Prostate gland (tissue), 2 donors: ENCODE data around the gene RAPSN. TPM values are rescaled to one million over a fixed set of nuclear protein-coding genes. Genes with fewer than 3 reads are reported as not detected.

Source experiments
- DNase-seq: peaks from one replicate; pipeline ENCODE4 v3.0.0-alpha.2; 2019; ENCODE audit warnings: low spot score
- H3K27ac ChIP-seq, 2 donors: fragments of 200-600 bp; sonication (generic); 2 replicates each; pipeline ENCODE4 v1.5.1; 2017 to 2019
- H3K27me3 ChIP-seq: fragments of 200-600 bp; sonication (generic); replicated peaks from 2 replicates; pipeline ENCODE4 v1.5.1; 2019; ENCODE audit not compliant: insufficient read depth
- H3K36me3 ChIP-seq, 2 donors: fragments of 200-600 bp; sonication (generic); 1 replicate in 1 of 2; 2 replicates in 1 of 2; pipeline versions ENCODE4 v1.5.1 to v1.8.1; 2017 to 2019
- H3K4me1 ChIP-seq: fragments of 200-600 bp; sonication (generic); replicated peaks from 2 replicates; pipeline ENCODE4 v1.5.1; 2019
- H3K4me3 ChIP-seq, 2 donors: fragments of 200-600 bp; sonication (generic); 2 replicates each; pipeline ENCODE4 v1.5.1; 2017 to 2019
- H3K9me3 ChIP-seq: fragments of 200-600 bp; sonication (generic); 2 replicates; pipeline ENCODE4 v1.5.1; 2017
- POLR2A ChIP-seq: fragments of 450-650 bp; IDR thresholded peaks from one replicate; pipeline ENCODE4 v1.6.1; 2016; ENCODE audit warnings: antibody characterized with exemption, mild to moderate bottlenecking
- POLR2AphosphoS5 ChIP-seq: sonication (generic); formaldehyde crosslinking; IDR thresholded peaks from one replicate; pipeline ENCODE4 v1.6.1; 2017; ENCODE audit warnings: antibody characterized with exemption
- WGBS: methylation state at CpG from one replicate; pipeline ENCODE4 v1.1.5; 2018; 5-methylcytosine and 5-hydroxymethylcytosine counted together
- intact Hi-C: fragments of 100-400 bp; cut with DNase I; formaldehyde crosslinking; loops from one replicate; pipeline ENCODE4 v1.14.2; 2022
- total RNA-seq, 2 donors: library from RNA; depleted of rRNA; stranded (reverse); fragments of >200 nt; gene quantifications; one replicate each; pipeline ENCODE4 v1.1.0, GENCODE V29; 2016
- TF ChIP-seq, protein P1 (sequence below), 4 experiments: fragments of 200-600 bp in 2 of 4; fragments of 450-650 bp in 2 of 4; sonication (generic) in 2 of 4; IDR thresholded peaks; 1 replicate in 3 of 4; 2 replicates in 1 of 4; pipeline ENCODE4 v1.5.1; 2016 to 2019; ENCODE audit warnings: antibody characterized with exemption in 4 of 4, mild to moderate bottlenecking in 2 of 4, moderate library complexity in 2 of 4

The RAPSN gene
- total RNA-seq, 2 donors from 2014 or later, result 1.3 TPM; not detected in 1

DNA sequence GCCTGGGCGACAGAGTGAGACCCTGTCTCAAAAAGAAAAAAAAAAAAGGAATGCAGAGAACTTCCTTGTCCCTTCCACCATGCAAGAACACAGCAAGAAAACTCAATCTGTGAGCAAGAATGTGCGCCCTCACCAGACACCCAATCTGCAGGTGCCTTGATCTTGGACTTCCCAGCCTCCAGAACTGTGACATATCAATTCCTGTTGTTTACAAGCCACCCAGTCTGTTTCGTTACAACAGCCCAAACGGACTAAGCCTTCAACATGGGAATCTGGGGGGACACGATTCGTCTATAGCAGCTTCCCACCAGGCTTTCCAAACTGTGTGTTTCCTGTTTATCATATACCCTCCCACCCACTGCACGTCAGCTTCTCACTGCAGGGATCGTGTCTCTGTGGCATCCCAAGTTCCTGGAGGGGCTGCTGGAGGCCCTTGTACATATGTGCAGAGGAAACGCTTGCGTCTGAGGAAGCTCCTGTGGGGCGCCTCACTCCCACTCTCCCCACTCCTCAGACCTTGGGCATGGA, 11.7 kb downstream of the RAPSN start:
- Histone ChIP-seq H3K4me1 (no peaks in the 10 kb centered on the region), H3K27me3 (no peaks in the 10 kb centered on the region), H3K27ac (peak overlapping the region in 1 of 2 donors; percentile 60), H3K4me3 (no peak overlapping the region), H3K36me3 (no peaks in the 10 kb centered on the region), H3K9me3 (no peaks in the 10 kb centered on the region)
- 76% methylated on average over 11 of the region's 11 CpGs for WGBS
- intact Hi-C loops, result no loop called here
- DNase-seq, result no peak
- no peak for TF ChIP-seq POLR2AphosphoS5
- TF ChIP-seq, protein P1, sequence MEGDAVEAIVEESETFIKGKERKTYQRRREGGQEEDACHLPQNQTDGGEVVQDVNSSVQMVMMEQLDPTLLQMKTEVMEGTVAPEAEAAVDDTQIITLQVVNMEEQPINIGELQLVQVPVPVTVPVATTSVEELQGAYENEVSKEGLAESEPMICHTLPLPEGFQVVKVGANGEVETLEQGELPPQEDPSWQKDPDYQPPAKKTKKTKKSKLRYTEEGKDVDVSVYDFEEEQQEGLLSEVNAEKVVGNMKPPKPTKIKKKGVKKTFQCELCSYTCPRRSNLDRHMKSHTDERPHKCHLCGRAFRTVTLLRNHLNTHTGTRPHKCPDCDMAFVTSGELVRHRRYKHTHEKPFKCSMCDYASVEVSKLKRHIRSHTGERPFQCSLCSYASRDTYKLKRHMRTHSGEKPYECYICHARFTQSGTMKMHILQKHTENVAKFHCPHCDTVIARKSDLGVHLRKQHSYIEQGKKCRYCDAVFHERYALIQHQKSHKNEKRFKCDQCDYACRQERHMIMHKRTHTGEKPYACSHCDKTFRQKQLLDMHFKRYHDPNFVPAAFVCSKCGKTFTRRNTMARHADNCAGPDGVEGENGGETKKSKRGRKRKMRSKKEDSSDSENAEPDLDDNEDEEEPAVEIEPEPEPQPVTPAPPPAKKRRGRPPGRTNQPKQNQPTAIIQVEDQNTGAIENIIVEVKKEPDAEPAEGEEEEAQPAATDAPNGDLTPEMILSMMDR (IDR thresholded peaks at IDR 0.05), result no peak
- TF ChIP-seq POLR2A, result no peak

DNA sequence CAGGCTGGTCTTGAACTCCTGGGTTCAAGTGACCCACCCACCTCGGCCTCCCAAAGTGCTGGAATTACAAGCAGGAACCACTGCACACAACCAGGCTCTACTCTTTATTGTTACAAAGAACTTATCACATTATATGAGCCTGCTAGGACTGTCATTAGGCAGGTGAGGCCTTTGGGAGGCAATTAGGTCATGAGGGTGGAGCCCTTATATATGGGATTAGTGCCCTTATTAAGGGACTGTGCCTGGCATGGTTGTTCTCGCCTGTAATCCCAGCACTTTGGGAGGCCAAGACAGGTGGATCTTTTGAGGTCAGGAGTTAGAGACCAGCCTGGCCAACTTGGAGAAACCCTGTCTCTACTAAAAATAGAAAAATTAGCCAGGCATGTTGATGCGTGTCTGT, 12.2 kb downstream of the RAPSN start:
- intact Hi-C loops, result no loop called here
- Histone ChIP-seq H3K27me3 (no peaks in the 10 kb centered on the region), H3K36me3 (no peaks in the 10 kb centered on the region), H3K27ac (no peak overlapping the region), H3K9me3 (no peaks in the 10 kb centered on the region), H3K4me1 (no peaks in the 10 kb centered on the region), H3K4me3 (no peak overlapping the region)
- 98% methylated on average over 3 of the region's 3 CpGs for WGBS
- no peak for TF ChIP-seq POLR2A
- TF ChIP-seq, protein P1 (IDR thresholded peaks at IDR 0.05), result no peak
- no peak for TF ChIP-seq POLR2AphosphoS5
- DNase-seq, result no peak

DNA sequence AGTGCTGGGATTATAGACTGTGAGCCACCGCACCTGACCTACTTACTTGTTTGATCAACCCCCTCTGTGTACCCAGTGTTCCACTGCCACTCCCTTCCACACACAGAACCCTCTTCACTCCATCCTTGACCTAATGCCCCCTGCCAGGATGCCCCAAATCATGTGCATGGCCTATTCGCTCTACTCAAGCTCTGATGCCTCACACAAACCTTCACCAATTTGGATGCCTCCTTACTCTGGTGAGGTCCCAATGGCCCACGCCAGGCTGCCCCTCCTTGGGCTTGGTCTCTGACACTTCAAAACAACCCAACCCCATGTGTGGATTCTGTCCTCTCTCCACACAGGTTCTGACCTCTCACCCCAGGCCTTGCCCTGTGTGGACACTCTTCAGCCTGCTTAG, 13.2 kb downstream of the RAPSN start:
- no peak overlapping the region for H3K27ac ChIP-seq
- no peaks in the 10 kb centered on the region for H3K4me1 ChIP-seq
- H3K9me3 ChIP-seq, result no peaks in the 10 kb centered on the region
- WGBS, result 90% methylated on average over 3 of the region's 3 CpGs
- no peaks in the 10 kb centered on the region for H3K27me3 ChIP-seq
- TF ChIP-seq POLR2AphosphoS5, result no peak
- H3K36me3 ChIP-seq, result no peaks in the 10 kb centered on the region
- intact Hi-C loops, result no loop called here
- DNase-seq, result no peak
- H3K4me3 ChIP-seq, result no peak overlapping the region

DNA sequence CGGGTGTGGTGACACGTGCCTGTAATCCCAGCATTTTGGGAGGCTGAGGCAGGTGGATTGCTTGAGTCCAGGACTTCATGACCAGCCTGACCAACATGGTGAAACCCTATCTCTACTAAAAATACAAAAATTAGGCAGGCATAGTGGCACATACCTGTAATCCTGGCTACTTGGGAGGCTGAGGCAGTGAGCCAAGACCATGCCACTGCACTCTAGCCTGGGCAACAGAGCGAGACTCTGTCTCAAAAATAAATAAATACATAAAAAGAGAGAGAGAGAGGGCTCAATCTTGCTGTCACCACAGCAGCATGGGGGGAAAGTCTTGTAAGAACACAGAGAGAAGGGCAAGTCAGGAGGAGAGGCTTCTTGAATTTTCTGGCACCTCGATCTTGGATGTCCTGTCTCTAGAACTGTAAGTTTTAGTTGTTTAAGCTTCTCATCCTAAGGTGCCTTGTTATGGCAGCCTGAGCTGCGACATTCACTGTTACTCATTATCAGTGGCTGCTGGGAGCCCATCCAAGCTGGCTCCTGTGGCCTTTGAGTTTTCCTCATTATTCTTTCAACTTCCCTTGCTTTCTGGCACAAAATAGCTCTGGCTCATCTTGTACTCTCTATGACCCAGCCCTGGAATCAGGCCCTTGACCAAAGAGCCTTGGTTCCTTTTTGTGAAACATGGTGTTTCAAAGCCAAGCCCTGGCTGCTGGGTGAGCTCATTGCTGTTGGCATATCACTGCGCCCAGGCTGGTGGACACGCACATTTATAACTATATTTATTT, 14.7 kb downstream of the RAPSN start:
- peak; percentile 28 for DNase-seq
- Histone ChIP-seq H3K36me3 (no peaks in the 10 kb centered on the region), H3K27ac (peak overlapping the region; percentile 10 to 34), H3K4me3 (no peak overlapping the region), H3K27me3 (no peaks in the 10 kb centered on the region), H3K4me1 (no peaks in the 10 kb centered on the region), H3K9me3 (no peaks in the 10 kb centered on the region)
- intact Hi-C loops, result no loop called here
- 41% methylated on average over 7 of the region's 7 CpGs for WGBS
- TF ChIP-seq POLR2A, result no peak
- TF ChIP-seq, protein P1 (IDR thresholded peaks at IDR 0.05), result no peak
- TF ChIP-seq POLR2AphosphoS5, result peak; percentile 31

DNA sequence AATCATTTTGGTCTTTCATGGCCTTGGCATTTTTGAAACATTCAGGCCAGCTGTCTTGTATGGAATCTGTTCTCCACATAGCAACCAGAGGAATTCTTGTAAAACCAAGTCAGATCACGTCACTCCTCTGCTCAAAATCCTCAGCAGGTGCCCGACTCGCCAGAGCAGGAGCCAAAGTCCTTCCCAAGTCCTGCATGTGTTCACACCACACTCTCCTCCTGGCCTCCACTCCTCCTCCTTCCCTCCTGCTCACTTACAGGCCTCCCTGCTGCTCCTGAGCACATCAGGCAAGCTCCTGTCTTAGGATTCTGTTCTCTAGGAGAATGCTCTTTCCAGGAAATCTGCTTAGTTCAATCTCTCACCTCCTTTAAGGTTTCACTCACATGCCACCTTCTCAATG, 15.8 kb downstream of the RAPSN start:
- intact Hi-C loops, result no loop called here
- H3K36me3 ChIP-seq, result no peaks in the 10 kb centered on the region
- H3K27ac ChIP-seq, result no peak overlapping the region
- WGBS, result 22% methylated on average over 3 of the region's 3 CpGs
- H3K9me3 ChIP-seq, result no peaks in the 10 kb centered on the region
- no peak for DNase-seq
- TF ChIP-seq, protein P1 (IDR thresholded peaks at IDR 0.05), result no peak
- no peak for TF ChIP-seq POLR2A
- no peak for TF ChIP-seq POLR2AphosphoS5
- H3K4me1 ChIP-seq, result no peaks in the 10 kb centered on the region
- H3K4me3 ChIP-seq, result no peak overlapping the region
- H3K27me3 ChIP-seq, result no peaks in the 10 kb centered on the region
